Neural cell (in vitro differentiated cells): Measurements from ENCODE around the gene JPH2. TPM values are rescaled to one million over a fixed set of nuclear protein-coding genes. Genes with fewer than 3 reads are reported as not detected.
"Not testable (repeated sequence)": the region's sequence is repeated elsewhere in the genome, so short reads cannot be mapped to it uniquely, and the experiment has no call there.

Experiments
- H2AFZ ChIP-seq: fragments of 200-600, 300-800 bp; sonication (generic), shearing (Covaris generic); 2 replicates; pipeline ENCODE4 v1.6.0; 2014; ENCODE audit warnings: low read depth, mild to moderate bottlenecking, antibody characterized with exemption, low read length, moderate library complexity
- H3F3A ChIP-seq: fragments of 200-600 bp; shearing (Covaris generic); 2 replicates; pipeline ENCODE4 v1.6.1; 2016; ENCODE audit warnings: mild to moderate bottlenecking, moderate library complexity, mixed read lengths, antibody characterized with exemption, low read length; ENCODE audit not compliant: insufficient read depth, poor library complexity, severe bottlenecking
- H3K27ac ChIP-seq: fragments of 200-600, 300-800 bp; sonication (generic), shearing (Covaris generic); 2 replicates; pipeline ENCODE4 v1.5.1; 2014; ENCODE audit warnings: mild to moderate bottlenecking, low read length, moderate library complexity
- H3K27me3 ChIP-seq: fragments of 300-800, 200-600 bp; sonication (generic), shearing (Covaris generic); 2 replicates; pipeline ENCODE4 v1.6.0; 2014; ENCODE audit warnings: mild to moderate bottlenecking, low read depth, low read length, moderate library complexity; ENCODE audit not compliant: insufficient read depth
- H3K36me3 ChIP-seq: fragments of 300-800, 200-600 bp; sonication (generic), shearing (Covaris generic); 2 replicates; pipeline ENCODE4 v1.5.1; 2014; ENCODE audit warnings: mild to moderate bottlenecking, antibody characterized with exemption, low read length, moderate library complexity; ENCODE audit not compliant: insufficient read depth
- H3K4me2 ChIP-seq: fragments of 300-800, 200-600 bp; sonication (generic), shearing (Covaris generic); 2 replicates; pipeline ENCODE4 v1.6.0; 2014; ENCODE audit warnings: mild to moderate bottlenecking, low read length
- H3K4me3 ChIP-seq: fragments of 300-800, 200-600 bp; sonication (generic), shearing (Covaris generic); 2 replicates; pipeline ENCODE4 v1.5.1; 2014; ENCODE audit warnings: mild to moderate bottlenecking, low read length, moderate library complexity
- H3K79me2 ChIP-seq: fragments of 200-600 bp; shearing (Covaris generic); replicated peaks from 2 replicates; pipeline ENCODE4 v1.6.0; 2014; ENCODE audit warnings: mild to moderate bottlenecking, low read length, moderate library complexity; ENCODE audit not compliant: insufficient read depth
- H3K9ac ChIP-seq: fragments of 300-800, 200-600 bp; sonication (generic), shearing (Covaris generic); 2 replicates; pipeline ENCODE4 v1.6.1; 2016; ENCODE audit warnings: mild to moderate bottlenecking, low read length, mixed read lengths
- H3K9me2 ChIP-seq: fragments of 200-600 bp; shearing (Covaris generic); 2 replicates; pipeline ENCODE4 v1.6.1; 2016; ENCODE audit warnings: mild to moderate bottlenecking, low read length, mixed read lengths; ENCODE audit not compliant: insufficient read depth
- H3K9me3 ChIP-seq: fragments of 200-600, 300-800 bp; sonication (generic), shearing (Covaris generic); 2 replicates; pipeline ENCODE4 v1.6.1; 2016; ENCODE audit warnings: mild to moderate bottlenecking, mixed run types, low read length, moderate library complexity, mixed read lengths
- H4K20me1 ChIP-seq: fragments of 200-600 bp; shearing (Covaris generic); 2 replicates; pipeline ENCODE4 v1.6.1; 2016; ENCODE audit warnings: mild to moderate bottlenecking, mixed run types; ENCODE audit not compliant: insufficient read depth
- CTCF ChIP-seq: fragments of 450-650 bp; IDR thresholded peaks from 2 replicates; pipeline ENCODE4 v1.5.1; 2014; ENCODE audit warnings: antibody characterized with exemption, mild to moderate bottlenecking, moderate library complexity; ENCODE audit not compliant: poor library complexity, severe bottlenecking
- EP300 ChIP-seq: fragments of 450-650 bp; conservative IDR thresholded peaks from 2 replicates; pipeline ENCODE4 v1.6.1; 2014; ENCODE audit warnings: antibody characterized with exemption, mild to moderate bottlenecking, moderate library complexity; ENCODE audit not compliant: poor library complexity, severe bottlenecking
- EZH2 ChIP-seq: fragments of 200-600, 300-800 bp; shearing (Covaris generic), sonication (generic); IDR thresholded peaks from 2 replicates; pipeline ENCODE4 v1.6.1; 2014; ENCODE audit warnings: antibody characterized with exemption, low read length, borderline replicate concordance, mild to moderate bottlenecking; ENCODE audit not compliant: insufficient read depth, poor library complexity, severe bottlenecking
- MXI1 ChIP-seq: fragments of 450-650 bp; conservative IDR thresholded peaks from 2 replicates; pipeline ENCODE4 v1.6.1; 2014; ENCODE audit warnings: antibody characterized with exemption, mild to moderate bottlenecking; ENCODE audit not compliant: poor library complexity, severe bottlenecking
- POLR2AphosphoS5 ChIP-seq: IDR thresholded peaks from 2 replicates; pipeline ENCODE4 v1.6.1; 2012
- RAD21 ChIP-seq: fragments of 450-650 bp; conservative IDR thresholded peaks from 2 replicates; pipeline ENCODE4 v1.6.1; 2014; ENCODE audit warnings: antibody characterized with exemption, mild to moderate bottlenecking, moderate library complexity
- REST ChIP-seq: IDR thresholded peaks from 2 replicates; pipeline ENCODE4 v1.6.1; 2012; ENCODE audit warnings: borderline replicate concordance
- SMC3 ChIP-seq: fragments of 450-650 bp; conservative IDR thresholded peaks from 2 replicates; pipeline ENCODE4 v1.6.1; 2014; ENCODE audit warnings: antibody characterized with exemption, mild to moderate bottlenecking, moderate library complexity; ENCODE audit not compliant: poor library complexity
- TAF1 ChIP-seq: IDR thresholded peaks from 2 replicates; pipeline ENCODE4 v1.6.1; 2012; ENCODE audit warnings: low read depth
- polyA plus RNA-seq: library from polyadenylated mRNA; depleted of rRNA; stranded (reverse); fragments of >200 nt; gene quantifications from 2 replicates; pipeline ENCODE4 v1.2.3, GENCODE V29; 2014

JPH2 gene
- polyA plus RNA-seq, 1 donor from 2014 or later: not detected

GRCh38 chr20:44193801-44194200 lies 6.8 kb upstream of the JPH2 start:
- no peak overlapping the region for H3K9ac ChIP-seq

GRCh38 chr20:44191640-44192039 lies 4.7 kb upstream of the JPH2 start:
- not testable (repeated sequence) for H3K9ac ChIP-seq, H3F3A ChIP-seq, H3K36me3 ChIP-seq, H3K27ac ChIP-seq, H4K20me1 ChIP-seq, H3K27me3 ChIP-seq, H2AFZ ChIP-seq, H3K79me2 ChIP-seq, H3K9me2 ChIP-seq, H3K9me3 ChIP-seq, H3K4me3 ChIP-seq, H3K4me2 ChIP-seq

More at GRCh38 chr20:44193801-44194200, 6.8 kb upstream of the JPH2 start:
- no peaks in the 10 kb centered on the region for H4K20me1 ChIP-seq
- no peaks in the 10 kb centered on the region for H3K36me3 ChIP-seq
- H3K4me2 ChIP-seq: no peak overlapping the region
- TF ChIP-seq RAD21 (no peak), MXI1 (no peak), REST (no peak), EZH2 (no peak), TAF1 (no peak), POLR2AphosphoS5 (no peak), EP300 (no peak), SMC3 (no peak), CTCF (no peak)
- no peak overlapping the region for H2AFZ ChIP-seq
- H3K9me3 ChIP-seq: no peaks in the 10 kb centered on the region
- H3K9me2 ChIP-seq: no peaks in the 10 kb centered on the region
- H3F3A ChIP-seq: no peaks in the 10 kb centered on the region
- no peaks in the 10 kb centered on the region for H3K27me3 ChIP-seq
- H3K27ac ChIP-seq: no peak overlapping the region
- no peaks in the 10 kb centered on the region for H3K79me2 ChIP-seq
- H3K4me3 ChIP-seq: no peak overlapping the region

- H3F3A ChIP-seq, H3K79me2 ChIP-seq, H3K27ac ChIP-seq, H3K36me3 ChIP-seq, H3K9me2 ChIP-seq, H3K4me2 ChIP-seq, H3K9ac ChIP-seq, H3K9me3 ChIP-seq, H2AFZ ChIP-seq, H4K20me1 ChIP-seq, H3K4me3 ChIP-seq: not testable (repeated sequence)
- TF ChIP-seq SMC3 (peak; percentile 88), RAD21 (peak; percentile 82), CTCF (peak; percentile 87)
- peaks cover 10% of the 10 kb centered on the region for H3K27me3 ChIP-seq
Observed at GRCh38 chr20:44190197-44190852, 3.3 kb upstream of the JPH2 start.
